Measurements from ENCODE around the gene TMEM182.

DNA sequence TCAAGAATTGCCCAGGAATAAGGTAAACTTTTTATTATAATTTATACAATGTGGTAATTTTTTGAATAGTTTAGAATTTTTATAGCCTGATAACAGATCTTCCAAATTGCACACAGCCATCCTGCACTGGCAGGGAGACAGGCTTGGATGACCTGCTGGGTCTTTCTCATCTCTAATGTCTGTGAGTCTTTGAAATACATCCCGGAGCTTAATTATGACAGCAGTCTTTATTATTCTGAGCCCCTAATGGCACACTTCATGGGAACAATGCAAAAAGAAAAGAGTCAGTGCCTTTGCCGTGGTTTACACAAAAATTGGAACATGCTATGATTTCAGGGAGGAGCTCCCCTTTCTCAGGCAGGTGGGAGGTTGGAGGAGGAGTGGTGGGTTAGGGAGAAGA lies 71.0 kb downstream of the TMEM182 start:
- TF ChIP-seq POLR2AphosphoS5 (IDR thresholded peaks at IDR 0.05; ENCODE audit: low read depth, low read length), result no peak
- no peak for TF ChIP-seq POLR2A (IDR thresholded peaks at IDR 0.05; ENCODE audit: low read depth, low read length)
- TF ChIP-seq SPI1 (IDR thresholded peaks at IDR 0.05; ENCODE audit: low read depth, low read length), result no peak
- no peak for TF ChIP-seq TAF1 (IDR thresholded peaks at IDR 0.05; ENCODE audit: low read depth, low read length)
- no peak for TF ChIP-seq PAX5 (IDR thresholded peaks at IDR 0.05; ENCODE audit: insufficient read depth, low read length, severe bottlenecking)
- TF ChIP-seq POU2F2 (IDR thresholded peaks at IDR 0.05; ENCODE audit: low read depth, low read length), result no peak

Data from GM12891 (cell line).